ENCODE results near the gene SCARF2. TPM values are rescaled to one million over a fixed set of nuclear protein-coding genes. Genes with fewer than 3 reads are reported as not detected.
"Not testable (repeated sequence)": the region's sequence is repeated elsewhere in the genome, so short reads cannot be mapped to it uniquely, and the experiment has no call there.

The SCARF2 gene
- total and polyA plus RNA-seq, 2 experiments from 2014 or later, result 1.8 to 16.6 TPM

GRCh38 chr22:20483771-20484170 is 46.1 kb upstream of the SCARF2 start (continued):
- TF ChIP-seq ZNF462 (CRISPR knock-in tag; IDR thresholded peaks at IDR 0.05), result no peak
- TF ChIP-seq STAT1 (IDR thresholded peaks at IDR 0.05; ENCODE audit: unreplicated experiment), result no peak
- TF ChIP-seq ETS1 (IDR thresholded peaks at IDR 0.05), result no peak
- no peak for TF ChIP-seq POLR2AphosphoS5 (IDR thresholded peaks at IDR 0.05; ENCODE audit: low read depth)
- TF ChIP-seq NANOG (IDR thresholded peaks at IDR 0.05; ENCODE audit: borderline replicate concordance), result no peak

GRCh38 chr22:20483143-20483506 is 45.5 kb upstream of the SCARF2 start:
- not testable (repeated sequence) for H3K27ac ChIP-seq (ENCODE audit: low read depth); H3K9me3 Mint-ChIP-seq; H3K4me3 ChIP-seq; H3K79me2 ChIP-seq (replicated peaks; ENCODE audit: insufficient read depth); H3K27me3 ChIP-seq (ENCODE audit: insufficient read depth); H3F3A ChIP-seq (replicated peaks; ENCODE audit: low read depth); H3K9me2 ChIP-seq (ENCODE audit: insufficient read depth); H3K4me2 ChIP-seq; H3K27ac Mint-ChIP-seq; H3K4me1 Mint-ChIP-seq; DNase-seq (ENCODE audit: low spot score); H3K4me3 Mint-ChIP-seq; H3K36me3 ChIP-seq (ENCODE audit: insufficient read depth); H3K4me1 ChIP-seq (ENCODE audit: insufficient read depth); ATAC-seq; H2AFZ ChIP-seq; H3K36me3 Mint-ChIP-seq (ENCODE audit: low read depth); H4K20me1 ChIP-seq (replicated peaks; ENCODE audit: insufficient read depth)
- H3K27me3 Mint-ChIP-seq (ENCODE audit: insufficient read depth, low read depth, poor library complexity), result peaks cover 12% of the 10 kb centered on the region

All from GM23338 (cell line).